Esophagus muscularis mucosa (tissue), 3 donors: ENCODE measurements around the gene WDR5.

Experiments used
- CTCF ChIP-seq, 3 experiments: fragments of 200-600 bp in 2 of 3; fragments of 450-650 bp in 1 of 3; sonication (generic) in 2 of 3; IDR thresholded peaks; one replicate each; pipeline ENCODE4 v1.5.1; 2017 to 2019; ENCODE audit warnings: antibody characterized with exemption in 3 of 3, mild to moderate bottlenecking in 2 of 3, moderate library complexity in 1 of 3
- EP300 ChIP-seq: sonication (generic); formaldehyde crosslinking; IDR thresholded peaks from one replicate; pipeline ENCODE4 v1.6.1; 2017; ENCODE audit warnings: antibody characterized with exemption

DNA sequence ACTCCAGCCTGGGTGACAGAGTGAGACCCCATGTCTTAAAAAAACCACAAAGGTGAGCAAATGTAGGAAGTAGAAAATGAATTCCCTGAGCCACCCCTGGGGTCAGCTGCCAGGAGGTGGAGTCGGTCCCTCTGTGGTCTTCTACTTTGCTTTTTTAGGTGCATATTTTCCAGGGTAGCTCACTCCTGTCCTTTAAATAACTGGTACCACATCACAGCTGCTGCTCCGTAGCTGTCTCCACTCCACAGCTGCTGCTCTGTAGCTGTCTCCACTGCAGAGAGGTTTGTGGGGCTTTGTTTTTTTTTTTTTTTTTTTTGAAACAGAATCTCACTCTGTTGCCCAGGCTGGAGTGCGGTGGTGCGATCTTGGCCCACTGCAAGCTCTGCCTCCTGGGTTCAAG is 8.9 kb downstream of the WDR5 start:
- TF ChIP-seq CTCF (IDR thresholded peaks at IDR 0.05) (no peak), EP300 (no peak)
